SK-N-SH (cell line): ENCODE results near the gene CENPP. TPM values are rescaled to one million over a fixed set of nuclear protein-coding genes. Genes with fewer than 3 reads are reported as not detected.

Source experiments
- CTCF ChIA-PET: fragments of 300-600, 350-600 bp; formaldehyde crosslinking; extraction: SDS; loops from one replicate; lab custom pipeline; 2021; lab: Yijun Ruan, JAX
- POLR2A ChIA-PET: fragments of 350-600 bp; sonication (Branson Sonifier 250); formaldehyde crosslinking; extraction: SDS; loops from one replicate; lab custom pipeline; 2020; ENCODE audit warnings: antibody characterized with exemption, inconsistent platforms; lab: Yijun Ruan, JAX
- DNase-seq: peaks from one replicate; pipeline ENCODE4 v3.0.0; 2012
- H2AFZ ChIP-seq: fragments of 200-600 bp; sonication (generic); 2 replicates; pipeline ENCODE4 v1.8.1; 2016; ENCODE audit warnings: antibody characterized with exemption, mild to moderate bottlenecking, low read depth
- H3F3A ChIP-seq: fragments of 200-600 bp; sonication (generic); replicated peaks from 2 replicates; pipeline ENCODE3; 2016; ENCODE audit warnings: antibody characterized with exemption, mild to moderate bottlenecking; ENCODE audit not compliant: insufficient read depth
- H3K27ac ChIP-seq, 2 experiments: fragments of 200-500 bp in 1 of 2; fragments of 200-600 bp in 1 of 2; sonication (Bioruptor generic) in 1 of 2; sonication (generic), shearing (Covaris generic) in 1 of 2; 2 replicates each; pipeline versions ENCODE4 v1.5.1 to v1.6.1; 2014 to 2016; ENCODE audit warnings: low read depth in 2 of 2, inconsistent platforms in 1 of 2, low read length in 1 of 2, mild to moderate bottlenecking in 1 of 2, mixed read lengths in 1 of 2
- H3K27me3 ChIP-seq: fragments of 200-600 bp; sonication (generic), shearing (Covaris generic); 2 replicates; pipeline ENCODE4 v1.6.1; 2016; ENCODE audit warnings: mixed run types; ENCODE audit not compliant: insufficient read depth
- H3K36me3 ChIP-seq, 2 experiments: fragments of 200-500 bp in 1 of 2; fragments of 200-600 bp in 1 of 2; sonication (Bioruptor generic) in 1 of 2; sonication (generic) in 1 of 2; replicated peaks in 1 of 2; 2 replicates each; pipeline versions ENCODE3 to v1.5.1; 2014 to 2016; ENCODE audit warnings: low read length in 1 of 2, mild to moderate bottlenecking in 1 of 2; ENCODE audit not compliant: insufficient read depth in 2 of 2, control insufficient read depth in 1 of 2
- H3K4me1 ChIP-seq, 2 experiments: fragments of 200-500 bp in 1 of 2; fragments of 200-600 bp in 1 of 2; sonication (Bioruptor generic) in 1 of 2; sonication (generic), shearing (Covaris generic) in 1 of 2; 2 replicates each; pipeline versions ENCODE4 v1.5.1 to v1.6.1; 2014 to 2016; ENCODE audit warnings: low read depth in 1 of 2, low read length in 1 of 2, mixed run types in 1 of 2; ENCODE audit not compliant: insufficient read depth in 2 of 2, control insufficient read depth in 1 of 2
- H3K4me2 ChIP-seq: fragments of 200-600 bp; sonication (generic), shearing (Covaris generic); 2 replicates; pipeline ENCODE4 v1.6.1; 2017; ENCODE audit warnings: mixed run types
- H3K4me3 ChIP-seq, 2 experiments: fragments of 200-500 bp in 1 of 2; fragments of 200-600 bp in 1 of 2; sonication (Bioruptor generic) in 1 of 2; sonication (generic), shearing (Covaris generic) in 1 of 2; 2 replicates each; pipeline versions ENCODE4 v1.5.1 to v1.8.1; 2014 to 2016; ENCODE audit warnings: low read depth in 2 of 2, inconsistent platforms in 1 of 2, low read length in 1 of 2, mild to moderate bottlenecking in 1 of 2, mixed read lengths in 1 of 2, moderate library complexity in 1 of 2
- H3K79me2 ChIP-seq: fragments of 200-600 bp; sonication (generic); 2 replicates; pipeline ENCODE4 v1.8.1; 2017; ENCODE audit warnings: mild to moderate bottlenecking; ENCODE audit not compliant: insufficient read depth
- H3K9ac ChIP-seq: fragments of 200-600 bp; sonication (generic); 2 replicates; pipeline ENCODE4 v1.6.1; 2017; ENCODE audit warnings: mixed run types
- H3K9me2 ChIP-seq: fragments of 200-600 bp; sonication (generic); 2 replicates; pipeline ENCODE4 v1.6.1; 2017; ENCODE audit warnings: mixed run types
- H3K9me3 ChIP-seq: fragments of 200-600 bp; sonication (generic); 2 replicates; pipeline ENCODE4 v1.6.1; 2017; ENCODE audit warnings: mixed run types, mild to moderate bottlenecking, moderate library complexity
- H4K20me1 ChIP-seq: fragments of 200-600 bp; sonication (generic); 2 replicates; pipeline ENCODE4 v1.6.1; 2017; ENCODE audit warnings: mild to moderate bottlenecking, mixed run types; ENCODE audit not compliant: insufficient read depth
- MXI1 ChIP-seq: IDR thresholded peaks from 2 replicates; pipeline ENCODE4 v1.6.1; 2012; ENCODE audit warnings: mild to moderate bottlenecking, low read depth, low read length, improper control_type of control experiment
- RCOR1 ChIP-seq: fragments of 150-350 bp; IDR thresholded peaks from 2 replicates; pipeline ENCODE4 v1.6.1; 2017; ENCODE audit warnings: antibody characterized with exemption, low read length
- SIN3A ChIP-seq: IDR thresholded peaks from 2 replicates; pipeline ENCODE4 v1.6.1; 2012; ENCODE audit warnings: low read depth, mild to moderate bottlenecking, low read length, moderate library complexity, borderline replicate concordance
- SMC3 ChIP-seq: IDR thresholded peaks from 2 replicates; pipeline ENCODE4 v1.6.1; 2012; ENCODE audit warnings: low read depth, low read length, improper control_type of control experiment
- TCF12 ChIP-seq: IDR thresholded peaks from 2 replicates; pipeline ENCODE4 v1.4.0; 2012
- USF1 ChIP-seq: IDR thresholded peaks from 2 replicates; pipeline ENCODE4 v1.4.0; 2012; ENCODE audit warnings: low read depth, borderline replicate concordance
- WGBS: methylation state at CpG from one replicate; pipeline ENCODE4 v1.1.6; 2017; ENCODE audit warnings: low lambda C conversion rate; 5-methylcytosine and 5-hydroxymethylcytosine counted together
- polyA plus RNA-seq, 3 experiments: library from polyadenylated mRNA; depleted of rRNA; stranded (reverse); fragments of >200 nt; gene quantifications; 2 replicates each; pipeline ENCODE4 v1.2.3, GENCODE V29; 2012
- TF ChIP-seq, protein P1 (sequence below): IDR thresholded peaks from 2 replicates; pipeline ENCODE4 v1.4.0; 2012; ENCODE audit warnings: low read depth, borderline replicate concordance
- TF ChIP-seq, protein P2 (sequence below): IDR thresholded peaks from 2 replicates; pipeline ENCODE4 v1.6.1; 2012; ENCODE audit warnings: mild to moderate bottlenecking, low read depth, low read length, moderate library complexity
- TF ChIP-seq, protein P3 (sequence below): fragments of 200-600 bp; sonication (generic); IDR thresholded peaks from 2 replicates; pipeline ENCODE4 v1.6.1; 2017; ENCODE audit warnings: antibody characterized with exemption, mild to moderate bottlenecking, moderate library complexity

Gene CENPP
- polyA plus RNA-seq, 1 of the 3 experiments (the other 2 are of a cell fraction), result 1.3 TPM

GRCh38 chr9:92642041-92642451 lies 316.3 kb downstream of the CENPP start:
- Histone ChIP-seq H3K4me2 (no peak overlapping the region), H3K36me3 (peaks cover 35 to 89% of the 10 kb centered on the region in 2 experiments), H3K9me3 (no peaks in the 10 kb centered on the region), H4K20me1 (no peaks in the 10 kb centered on the region), H3K27me3 (no peaks in the 10 kb centered on the region), H2AFZ (no peak overlapping the region), H3K27ac (no peak overlapping the region), H3K79me2 (peaks cover 14% of the 10 kb centered on the region; the same call in 1 of the 2 replicates), H3K4me3 (no peak overlapping the region), H3K9ac (no peak overlapping the region), H3K4me1 (no peaks in the 10 kb centered on the region), H3F3A (no peaks in the 10 kb centered on the region), H3K9me2 (no peaks in the 10 kb centered on the region)
- ChIA-PET POLR2A (no interaction called here), CTCF (interaction anchor here (1.3 kb wide), 1 partner anchor 8 kb away, joined by 4 read pairs; no protein-coding TSS in a partner anchor)
- TF ChIP-seq RCOR1 (no peak), MXI1 (no peak), SIN3A (no peak), USF1 (no peak), TCF12 (no peak), SMC3 (no peak)
- TF ChIP-seq, protein P1, sequence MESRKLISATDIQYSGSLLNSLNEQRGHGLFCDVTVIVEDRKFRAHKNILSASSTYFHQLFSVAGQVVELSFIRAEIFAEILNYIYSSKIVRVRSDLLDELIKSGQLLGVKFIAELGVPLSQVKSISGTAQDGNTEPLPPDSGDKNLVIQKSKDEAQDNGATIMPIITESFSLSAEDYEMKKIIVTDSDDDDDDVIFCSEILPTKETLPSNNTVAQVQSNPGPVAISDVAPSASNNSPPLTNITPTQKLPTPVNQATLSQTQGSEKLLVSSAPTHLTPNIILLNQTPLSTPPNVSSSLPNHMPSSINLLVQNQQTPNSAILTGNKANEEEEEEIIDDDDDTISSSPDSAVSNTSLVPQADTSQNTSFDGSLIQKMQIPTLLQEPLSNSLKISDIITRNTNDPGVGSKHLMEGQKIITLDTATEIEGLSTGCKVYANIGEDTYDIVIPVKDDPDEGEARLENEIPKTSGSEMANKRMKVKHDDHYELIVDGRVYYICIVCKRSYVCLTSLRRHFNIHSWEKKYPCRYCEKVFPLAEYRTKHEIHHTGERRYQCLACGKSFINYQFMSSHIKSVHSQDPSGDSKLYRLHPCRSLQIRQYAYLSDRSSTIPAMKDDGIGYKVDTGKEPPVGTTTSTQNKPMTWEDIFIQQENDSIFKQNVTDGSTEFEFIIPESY, result no peak
- TF ChIP-seq, protein P2, sequence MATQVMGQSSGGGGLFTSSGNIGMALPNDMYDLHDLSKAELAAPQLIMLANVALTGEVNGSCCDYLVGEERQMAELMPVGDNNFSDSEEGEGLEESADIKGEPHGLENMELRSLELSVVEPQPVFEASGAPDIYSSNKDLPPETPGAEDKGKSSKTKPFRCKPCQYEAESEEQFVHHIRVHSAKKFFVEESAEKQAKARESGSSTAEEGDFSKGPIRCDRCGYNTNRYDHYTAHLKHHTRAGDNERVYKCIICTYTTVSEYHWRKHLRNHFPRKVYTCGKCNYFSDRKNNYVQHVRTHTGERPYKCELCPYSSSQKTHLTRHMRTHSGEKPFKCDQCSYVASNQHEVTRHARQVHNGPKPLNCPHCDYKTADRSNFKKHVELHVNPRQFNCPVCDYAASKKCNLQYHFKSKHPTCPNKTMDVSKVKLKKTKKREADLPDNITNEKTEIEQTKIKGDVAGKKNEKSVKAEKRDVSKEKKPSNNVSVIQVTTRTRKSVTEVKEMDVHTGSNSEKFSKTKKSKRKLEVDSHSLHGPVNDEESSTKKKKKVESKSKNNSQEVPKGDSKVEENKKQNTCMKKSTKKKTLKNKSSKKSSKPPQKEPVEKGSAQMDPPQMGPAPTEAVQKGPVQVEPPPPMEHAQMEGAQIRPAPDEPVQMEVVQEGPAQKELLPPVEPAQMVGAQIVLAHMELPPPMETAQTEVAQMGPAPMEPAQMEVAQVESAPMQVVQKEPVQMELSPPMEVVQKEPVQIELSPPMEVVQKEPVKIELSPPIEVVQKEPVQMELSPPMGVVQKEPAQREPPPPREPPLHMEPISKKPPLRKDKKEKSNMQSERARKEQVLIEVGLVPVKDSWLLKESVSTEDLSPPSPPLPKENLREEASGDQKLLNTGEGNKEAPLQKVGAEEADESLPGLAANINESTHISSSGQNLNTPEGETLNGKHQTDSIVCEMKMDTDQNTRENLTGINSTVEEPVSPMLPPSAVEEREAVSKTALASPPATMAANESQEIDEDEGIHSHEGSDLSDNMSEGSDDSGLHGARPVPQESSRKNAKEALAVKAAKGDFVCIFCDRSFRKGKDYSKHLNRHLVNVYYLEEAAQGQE, result no peak
- TF ChIP-seq, protein P3, sequence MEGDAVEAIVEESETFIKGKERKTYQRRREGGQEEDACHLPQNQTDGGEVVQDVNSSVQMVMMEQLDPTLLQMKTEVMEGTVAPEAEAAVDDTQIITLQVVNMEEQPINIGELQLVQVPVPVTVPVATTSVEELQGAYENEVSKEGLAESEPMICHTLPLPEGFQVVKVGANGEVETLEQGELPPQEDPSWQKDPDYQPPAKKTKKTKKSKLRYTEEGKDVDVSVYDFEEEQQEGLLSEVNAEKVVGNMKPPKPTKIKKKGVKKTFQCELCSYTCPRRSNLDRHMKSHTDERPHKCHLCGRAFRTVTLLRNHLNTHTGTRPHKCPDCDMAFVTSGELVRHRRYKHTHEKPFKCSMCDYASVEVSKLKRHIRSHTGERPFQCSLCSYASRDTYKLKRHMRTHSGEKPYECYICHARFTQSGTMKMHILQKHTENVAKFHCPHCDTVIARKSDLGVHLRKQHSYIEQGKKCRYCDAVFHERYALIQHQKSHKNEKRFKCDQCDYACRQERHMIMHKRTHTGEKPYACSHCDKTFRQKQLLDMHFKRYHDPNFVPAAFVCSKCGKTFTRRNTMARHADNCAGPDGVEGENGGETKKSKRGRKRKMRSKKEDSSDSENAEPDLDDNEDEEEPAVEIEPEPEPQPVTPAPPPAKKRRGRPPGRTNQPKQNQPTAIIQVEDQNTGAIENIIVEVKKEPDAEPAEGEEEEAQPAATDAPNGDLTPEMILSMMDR, result no peak
- no peak for DNase-seq
- 98% methylated on average over 7 of the region's 8 CpGs for WGBS
